Inflammatory macrophage (primary cell): Measurements from ENCODE around the gene SUSD4.
A peak's percentile ranks its signal among the peaks of the same experiment; 100 is the strongest.
"Not testable (repeated sequence)": the region's sequence is repeated elsewhere in the genome, so short reads cannot be mapped to it uniquely, and the experiment has no call there.

ENCODE experiments used
- DNase-seq, 2 donors: peaks; one replicate each; pipeline ENCODE4 v3.0.0-alpha.2; 2020 to 2022

Gene SUSD4

DNA sequence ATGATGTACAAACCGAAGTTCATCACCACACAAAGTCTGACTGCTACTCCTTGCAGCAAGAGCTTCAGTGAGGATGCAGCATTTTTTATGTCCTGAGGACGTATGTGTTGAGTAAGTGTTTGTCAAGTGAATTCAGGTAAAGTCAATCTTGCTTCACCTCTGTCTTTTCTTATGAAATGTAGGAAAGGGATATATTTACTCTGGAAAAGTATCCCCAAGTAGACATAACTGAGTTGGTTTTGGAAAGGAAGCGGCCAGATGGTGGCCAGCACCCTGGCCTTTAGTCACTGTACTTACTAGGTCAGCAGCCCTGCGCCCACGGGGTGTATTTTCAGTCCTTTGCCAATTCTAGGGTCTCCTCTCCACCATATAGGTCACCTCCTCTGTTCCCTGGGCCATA is 75.2 kb downstream of the SUSD4 start:
- no peak for DNase-seq

DNA sequence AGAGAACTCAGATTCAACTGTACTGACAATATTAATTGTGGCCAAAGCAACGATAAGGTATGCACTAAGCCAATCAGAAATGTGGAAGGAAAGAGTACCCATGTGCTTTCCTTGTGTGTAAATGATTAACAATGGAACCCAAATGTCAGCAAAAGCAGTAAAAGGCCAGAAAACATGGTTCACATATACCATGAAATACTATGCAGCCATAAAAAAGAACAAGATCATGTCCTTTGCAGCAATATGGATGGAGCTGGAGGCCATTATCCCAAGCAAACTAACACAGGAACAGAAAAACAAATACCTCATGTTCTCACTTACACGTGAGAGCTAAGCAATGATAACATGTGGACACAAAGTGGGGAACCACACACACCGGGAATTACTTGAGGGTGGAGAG is 78.5 kb downstream of the SUSD4 start:
- no peak for DNase-seq

GRCh38 chr1:223283697-223284096 is 80.3 kb downstream of the SUSD4 start:
- DNase-seq = not testable (repeated sequence)

DNA sequence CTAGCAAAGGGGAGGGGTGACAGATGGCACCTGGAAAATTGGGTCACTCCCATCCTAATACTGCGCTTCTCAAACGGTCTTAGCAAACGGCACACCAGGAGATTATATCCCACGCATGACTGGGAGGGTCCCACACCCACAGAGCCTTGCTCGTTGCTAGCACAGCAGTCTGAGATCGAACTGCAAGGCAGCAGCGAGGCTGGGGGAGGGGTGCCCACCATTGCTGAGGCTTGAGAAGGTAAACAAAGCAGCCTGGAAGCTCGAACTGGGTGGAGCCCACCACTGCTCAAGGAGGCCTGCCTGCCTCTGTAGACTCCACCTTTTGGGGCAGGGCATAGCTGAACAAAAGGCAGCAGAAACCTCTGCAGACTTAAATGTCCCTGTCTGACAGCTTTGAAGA is 85.7 kb downstream of the SUSD4 start:
- not testable (repeated sequence) for DNase-seq

GRCh38 chr1:223276029-223276428 is 87.9 kb downstream of the SUSD4 start:
- no peak for DNase-seq

- no peak for DNase-seq
These were observed 90.5 kb downstream of the SUSD4 start for GRCh38 chr1:223273511-223273910.

DNA sequence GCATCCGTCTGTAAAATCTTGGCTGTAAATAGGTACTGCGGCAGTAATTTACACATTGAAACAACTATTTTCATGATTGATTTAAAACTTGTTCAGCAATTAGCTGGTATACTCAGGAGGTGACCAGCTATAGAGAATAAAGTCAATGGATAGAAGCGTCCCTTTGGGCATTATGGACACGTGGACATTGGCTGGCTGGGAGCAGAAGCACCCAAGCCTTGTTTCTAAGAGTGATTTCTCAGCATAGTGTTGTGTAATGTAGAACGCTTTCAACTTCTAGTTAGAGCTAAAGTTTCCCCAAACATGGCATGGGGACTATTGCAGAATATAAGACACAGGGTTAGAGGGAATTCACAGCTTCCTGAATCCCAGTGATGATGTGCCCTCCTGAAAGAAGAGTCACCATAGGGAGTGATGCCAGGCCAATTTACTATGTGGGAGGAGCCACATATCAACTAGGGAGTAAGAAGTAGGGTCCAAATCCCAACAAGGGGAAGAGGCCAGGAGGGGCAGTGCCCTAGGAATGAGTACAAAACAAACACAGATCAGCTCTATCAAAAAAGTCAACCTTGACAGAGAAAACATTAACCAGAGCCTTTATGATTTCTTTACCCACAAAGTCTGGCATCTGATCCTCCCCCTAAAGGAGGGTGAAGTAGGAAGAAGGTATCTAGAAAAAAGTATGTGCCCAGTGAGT is 92.7 kb downstream of the SUSD4 start:
- peak in 1 of 2 donors; percentile 4 for DNase-seq

DNA sequence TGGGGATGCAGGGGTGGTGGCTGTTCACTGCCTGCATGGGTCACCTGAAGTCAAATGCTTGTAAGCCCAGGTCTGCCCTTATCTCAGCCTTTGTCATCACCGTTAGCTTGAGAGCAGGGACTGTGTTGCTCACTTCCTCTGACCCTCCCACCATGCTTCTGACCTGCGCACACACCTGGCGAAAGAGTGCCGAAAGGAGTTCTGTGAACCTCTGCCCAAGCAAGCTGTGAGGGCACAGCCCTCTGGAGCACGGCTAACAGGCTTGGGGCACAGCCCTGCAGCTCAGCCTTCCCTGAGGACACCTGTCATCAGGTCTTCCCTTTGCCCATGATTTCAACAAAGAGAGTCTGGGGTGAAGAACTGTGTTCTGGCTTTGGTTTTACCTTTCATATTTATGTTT is 93.8 kb downstream of the SUSD4 start:
- no peak for DNase-seq

DNA sequence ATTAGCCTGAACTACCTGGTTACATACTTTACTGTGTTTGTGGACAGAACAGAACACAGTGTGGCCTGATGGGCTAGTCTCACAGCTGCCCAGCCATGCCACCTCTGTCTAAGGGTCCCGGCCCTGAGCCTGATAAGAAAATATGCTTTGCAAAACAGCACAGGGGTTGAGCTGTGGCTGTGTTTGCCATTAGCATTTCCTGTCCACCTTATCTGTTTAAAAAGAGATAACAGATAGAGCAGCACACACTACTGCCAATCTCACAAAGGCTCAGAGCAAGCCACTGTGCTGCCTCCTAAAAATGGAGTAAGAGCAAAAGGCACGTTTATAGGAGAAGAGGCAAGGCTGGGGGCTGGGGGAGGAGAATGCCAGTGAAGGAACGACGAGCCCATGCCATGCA is 95.0 kb downstream of the SUSD4 start:
- no peak for DNase-seq

GRCh38 chr1:223266632-223267172 is 97.3 kb downstream of the SUSD4 start:
- no peak for DNase-seq

- DNase-seq = no peak
These were observed 98.7 kb downstream of the SUSD4 start for GRCh38 chr1:223264983-223265908.

DNA sequence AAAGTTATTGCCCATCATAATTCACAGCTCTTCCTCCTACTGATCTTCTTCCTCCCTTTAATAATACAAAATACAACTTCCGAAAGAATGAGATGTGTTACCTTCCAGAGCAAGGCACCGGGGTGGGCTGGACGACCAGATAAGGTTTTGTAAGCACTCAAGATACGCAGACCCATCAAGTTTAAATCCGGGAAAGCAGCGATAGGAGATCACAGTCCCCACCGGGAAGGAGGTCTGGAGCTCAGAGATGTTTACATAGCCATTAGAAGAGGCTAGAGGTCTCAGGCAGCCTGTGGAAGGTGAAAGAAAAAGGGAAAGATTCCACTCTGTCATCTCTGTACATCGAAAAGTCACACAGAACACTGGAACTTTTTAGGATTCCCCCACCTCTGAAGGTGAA is 99.4 kb downstream of the SUSD4 start:
- no peak for DNase-seq

DNA sequence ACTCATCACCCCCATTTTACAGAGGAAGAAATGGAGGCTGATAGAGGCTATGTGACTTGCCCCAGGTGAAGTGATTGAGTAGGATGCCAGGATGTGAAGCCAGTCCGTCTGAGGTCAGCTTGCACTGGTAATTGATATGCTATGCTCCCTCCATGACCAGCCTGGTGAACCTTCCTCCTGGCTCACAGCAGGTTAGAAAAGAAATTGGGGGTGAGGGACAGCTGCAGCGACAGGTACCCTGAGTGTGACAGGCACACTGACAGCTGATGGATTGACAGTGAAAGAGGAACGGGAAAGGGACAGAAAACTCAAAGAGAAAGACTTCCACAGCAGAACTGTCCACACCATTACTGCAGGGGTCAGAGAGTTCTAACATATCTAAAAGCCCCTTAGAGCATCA is 102.1 kb downstream of the SUSD4 start:
- no peak for DNase-seq

GRCh38 chr1:223260712-223261111 is 103.3 kb downstream of the SUSD4 start:
- no peak for DNase-seq

GRCh38 chr1:223259462-223259861 is 104.5 kb downstream of the SUSD4 start:
- no peak for DNase-seq

GRCh38 chr1:223258751-223259198 is 105.2 kb downstream of the SUSD4 start:
- no peak for DNase-seq

GRCh38 chr1:223257856-223258550 is 106.0 kb downstream of the SUSD4 start:
- no peak for DNase-seq

DNA sequence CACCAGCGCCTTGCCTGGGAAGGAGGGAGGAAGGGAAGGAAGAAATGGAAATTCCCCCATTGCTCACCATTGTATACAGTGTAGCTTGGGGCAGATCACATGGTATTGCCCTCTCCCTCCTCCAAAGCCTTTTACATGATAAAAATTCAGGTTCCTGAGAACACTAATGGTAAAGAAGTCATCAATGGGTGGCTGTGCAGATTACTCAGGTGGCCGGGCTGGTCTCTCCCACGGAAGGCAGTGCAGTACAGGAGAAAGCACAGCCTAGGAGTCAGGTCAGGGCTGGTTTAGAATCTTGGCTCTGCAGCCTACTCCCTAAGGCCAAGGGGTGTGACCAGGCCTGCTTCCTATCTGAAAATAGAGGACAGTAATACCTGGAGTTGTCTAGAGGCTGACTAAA is 107.9 kb downstream of the SUSD4 start:
- DNase-seq = no peak

- no peak for DNase-seq
These were observed 110.1 kb downstream of the SUSD4 start for GRCh38 chr1:223253916-223254315.

DNA sequence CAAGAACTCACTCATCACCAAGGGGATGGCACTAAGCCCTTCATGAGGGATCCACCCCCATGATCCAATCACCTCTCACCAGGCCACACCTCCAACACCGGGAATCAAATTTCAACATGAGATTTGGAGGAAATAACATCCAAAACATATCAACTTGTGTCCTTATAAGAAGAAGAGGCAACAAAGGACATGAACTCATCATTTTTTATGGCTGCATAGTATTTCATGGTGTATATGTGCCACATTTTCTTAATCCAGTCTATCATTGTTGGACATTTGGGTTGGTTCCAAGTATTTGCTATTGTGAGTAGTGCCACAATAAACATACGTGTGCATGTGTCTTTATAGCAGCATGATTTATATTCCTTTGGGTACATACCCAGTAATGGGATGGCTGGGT is 112.6 kb downstream of the SUSD4 start:
- DNase-seq = not testable (repeated sequence)

- DNase-seq = no peak
These were observed 113.4 kb downstream of the SUSD4 start for GRCh38 chr1:223250632-223251015.

- DNase-seq = peak; percentile 30 to 43
These were observed 113.9 kb downstream of the SUSD4 start for GRCh38 chr1:223249854-223250631.
